T-helper 2 cell treated with Interferon-gamma antibody and Interleukin-4, amounts not matched to agents 5 μg/mL and 100 μg/mL, for 36 hours (primary cell): ENCODE measurements around the gene CACNA1A.
"Not testable (repeated sequence)": the region's sequence is repeated elsewhere in the genome, so short reads cannot be mapped to it uniquely, and the experiment has no call there.

Source experiments
- DNase-seq: peaks from one replicate; pipeline ENCODE4 v3.0.0; 2021; ENCODE audit warnings: low spot score
- H3K27ac Mint-ChIP-seq: one replicate; pipeline ENCODE4 v1.8.0; 2021; ENCODE audit warnings: mild to moderate bottlenecking, mixed read lengths
- H3K27me3 Mint-ChIP-seq: one replicate; pipeline ENCODE4 v1.8.0; 2021; ENCODE audit warnings: low read depth, mixed read lengths
- H3K36me3 Mint-ChIP-seq: one replicate; pipeline ENCODE4 v1.8.0; 2021; ENCODE audit warnings: low read depth, mixed read lengths
- H3K4me1 Mint-ChIP-seq: one replicate; pipeline ENCODE4 v1.8.0; 2021; ENCODE audit warnings: low read depth, mixed read lengths
- H3K4me3 Mint-ChIP-seq: one replicate; pipeline ENCODE4 v1.8.0; 2022; ENCODE audit warnings: mild to moderate bottlenecking, moderate library complexity, mixed read lengths
- H3K9me3 Mint-ChIP-seq: one replicate; pipeline ENCODE4 v1.8.0; 2021; ENCODE audit warnings: mixed read lengths

Gene CACNA1A

DNA sequence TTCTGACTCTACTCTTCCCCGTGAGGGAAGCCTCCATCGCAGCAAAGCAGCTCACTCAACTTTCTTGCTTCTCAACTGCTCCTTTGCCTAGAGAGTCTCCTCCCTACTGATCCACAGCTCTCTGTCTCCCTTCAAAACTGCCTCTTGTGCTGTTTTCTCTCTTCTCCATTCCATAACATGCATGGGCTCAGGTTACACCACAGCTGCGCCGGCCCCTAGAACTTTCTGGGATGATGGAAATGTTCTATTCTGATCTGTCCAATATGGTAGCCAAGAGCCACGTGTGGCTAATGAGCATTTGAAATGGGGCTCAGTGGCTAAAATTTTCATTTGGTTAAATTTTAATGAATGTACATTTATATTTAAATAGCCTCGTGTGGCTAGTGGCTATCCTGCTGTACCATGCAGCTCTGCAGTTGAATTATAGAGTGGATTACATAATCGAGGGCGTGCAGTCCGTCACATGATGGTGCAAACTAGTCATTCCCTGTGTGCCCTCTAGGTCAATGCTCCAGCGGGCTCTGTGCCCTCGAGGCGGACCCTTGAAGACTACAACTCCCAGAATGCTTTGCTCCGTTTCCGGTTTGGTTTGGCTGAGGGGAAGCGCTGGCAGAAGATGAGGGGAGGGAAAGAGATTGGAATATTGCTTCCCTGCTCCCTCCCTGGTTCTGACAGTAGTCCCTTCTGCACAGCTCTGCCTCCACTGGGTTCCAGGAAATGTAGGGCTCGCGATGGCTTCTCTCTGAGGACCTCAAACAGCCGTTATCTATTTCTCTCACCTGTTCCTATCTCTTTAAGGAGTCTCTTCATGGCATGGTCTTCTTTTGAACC is 109.8 kb downstream of the CACNA1A start:
- Mint-ChIP-seq H3K4me3 (no peak overlapping the region), H3K36me3 (no peaks in the 10 kb centered on the region), H3K9me3 (peaks cover 5% of the 10 kb centered on the region), H3K27me3 (no peaks in the 10 kb centered on the region), H3K4me1 (no peaks in the 10 kb centered on the region), H3K27ac (no peak overlapping the region)
- DNase-seq: no peak

DNA sequence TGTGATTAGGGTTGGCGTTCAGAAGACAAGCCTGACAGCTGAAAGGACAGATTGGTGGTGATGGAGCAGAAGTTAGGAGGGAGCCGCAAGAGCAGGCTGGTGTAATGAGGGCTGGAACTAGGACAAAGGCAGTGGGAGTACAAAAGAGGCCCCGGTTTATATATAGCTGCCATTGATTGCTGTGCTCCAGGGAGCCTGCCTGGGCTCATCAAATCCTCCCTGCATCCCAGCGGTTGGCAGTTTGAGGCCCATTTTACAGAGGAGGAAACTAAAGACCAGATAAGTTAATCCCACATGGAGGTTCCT is 123.7 kb downstream of the CACNA1A start:
- no peak for DNase-seq
- Mint-ChIP-seq H3K4me3 (no peak overlapping the region), H3K9me3 (no peaks in the 10 kb centered on the region), H3K36me3 (no peaks in the 10 kb centered on the region), H3K27ac (no peak overlapping the region), H3K27me3 (no peaks in the 10 kb centered on the region), H3K4me1 (no peaks in the 10 kb centered on the region)

DNA sequence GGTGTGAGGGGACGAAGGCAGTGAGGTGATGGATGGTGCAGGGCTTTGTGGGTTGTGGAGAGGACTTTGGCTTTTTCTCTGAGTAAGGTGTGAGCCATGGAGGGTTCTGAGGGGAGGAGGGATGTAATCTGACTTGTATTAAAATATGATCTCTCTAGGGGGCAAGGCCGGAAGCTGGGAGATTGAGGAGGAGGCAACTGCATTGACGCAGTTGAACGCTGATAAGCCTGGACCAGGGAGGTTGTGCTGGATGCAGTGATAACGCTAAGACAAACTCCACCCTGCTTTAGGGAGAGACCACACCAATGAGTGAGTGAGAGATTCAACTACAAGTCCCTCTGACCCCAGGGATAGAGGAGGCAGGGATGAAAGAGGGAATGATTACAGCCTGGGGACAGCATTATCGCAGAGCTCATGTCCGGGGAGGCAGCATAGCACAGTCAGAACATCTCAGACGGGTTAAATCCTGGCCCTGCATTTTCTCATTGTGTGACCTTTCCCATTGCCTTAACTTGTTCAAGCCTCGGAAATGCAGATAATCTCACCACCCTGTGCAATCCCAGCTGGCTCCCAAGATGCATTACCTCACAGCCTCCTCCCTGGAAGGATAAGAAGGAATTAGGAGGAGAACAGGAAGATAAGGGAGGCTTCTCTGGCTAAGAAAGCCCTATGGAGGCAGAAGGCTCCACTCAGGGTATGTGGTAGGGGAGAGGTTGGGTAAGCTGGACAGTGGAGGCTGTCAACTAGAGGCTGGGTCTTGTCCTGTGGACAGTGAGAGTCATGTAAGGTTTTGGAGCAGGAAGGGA is 124.2 kb downstream of the CACNA1A start:
- Mint-ChIP-seq H3K9me3 (no peaks in the 10 kb centered on the region), H3K27me3 (no peaks in the 10 kb centered on the region), H3K4me3 (no peak overlapping the region), H3K27ac (no peak overlapping the region), H3K36me3 (no peaks in the 10 kb centered on the region), H3K4me1 (no peaks in the 10 kb centered on the region)
- DNase-seq: no peak

DNA sequence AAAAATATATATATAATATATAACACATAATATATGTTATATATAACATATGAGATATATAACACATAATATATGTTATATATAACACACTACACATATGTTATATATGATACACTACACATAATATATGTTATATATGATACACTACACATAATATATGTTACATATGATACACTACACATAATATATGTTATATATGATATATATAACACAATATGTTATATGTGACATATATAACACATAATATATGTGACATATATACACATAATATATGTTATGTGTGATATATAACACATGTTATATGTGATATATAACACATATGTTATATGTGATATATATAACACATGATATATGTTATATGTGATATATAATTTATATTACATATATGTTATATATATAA is 129.7 kb downstream of the CACNA1A start:
- no peak overlapping the region for H3K27ac Mint-ChIP-seq
- DNase-seq: no peak
- H3K4me3 Mint-ChIP-seq: no peak overlapping the region

GRCh38 chr19:13373599-13373998 is 132.7 kb downstream of the CACNA1A start:
- Mint-ChIP-seq H3K27ac (no peak overlapping the region), H3K9me3 (no peaks in the 10 kb centered on the region), H3K4me1 (no peaks in the 10 kb centered on the region), H3K27me3 (no peaks in the 10 kb centered on the region), H3K36me3 (no peaks in the 10 kb centered on the region), H3K4me3 (no peak overlapping the region)
- DNase-seq: no peak

More for the DNA sequence above, 129.7 kb downstream of the CACNA1A start:
- Mint-ChIP-seq H3K9me3 (no peaks in the 10 kb centered on the region), H3K36me3 (no peaks in the 10 kb centered on the region), H3K27me3 (no peaks in the 10 kb centered on the region), H3K4me1 (no peaks in the 10 kb centered on the region)

- Mint-ChIP-seq H3K27ac (no peak overlapping the region), H3K27me3 (no peaks in the 10 kb centered on the region), H3K9me3 (no peaks in the 10 kb centered on the region), H3K36me3 (no peaks in the 10 kb centered on the region), H3K4me3 (no peak overlapping the region), H3K4me1 (no peaks in the 10 kb centered on the region)
- DNase-seq: no peak
These were observed 135.3 kb downstream of the CACNA1A start for GRCh38 chr19:13370948-13371347.

GRCh38 chr19:13366529-13367143 is 139.6 kb downstream of the CACNA1A start:
- no peaks in the 10 kb centered on the region for H3K27me3 Mint-ChIP-seq
- H3K4me1 Mint-ChIP-seq: no peaks in the 10 kb centered on the region
- no peaks in the 10 kb centered on the region for H3K36me3 Mint-ChIP-seq
- H3K9me3 Mint-ChIP-seq: no peaks in the 10 kb centered on the region
- no peak overlapping the region for H3K4me3 Mint-ChIP-seq
- no peak overlapping the region for H3K27ac Mint-ChIP-seq
- no peak for DNase-seq

- Mint-ChIP-seq H3K27me3 (no peaks in the 10 kb centered on the region), H3K36me3 (no peaks in the 10 kb centered on the region), H3K9me3 (peaks cover 11% of the 10 kb centered on the region), H3K4me1 (no peaks in the 10 kb centered on the region), H3K4me3 (no peak overlapping the region), H3K27ac (no peak overlapping the region)
- no peak for DNase-seq
These were observed 142.3 kb downstream of the CACNA1A start for GRCh38 chr19:13363954-13364353.

- Mint-ChIP-seq H3K4me1 (no peaks in the 10 kb centered on the region), H3K9me3 (peaks cover 16% of the 10 kb centered on the region), H3K27me3 (no peaks in the 10 kb centered on the region), H3K27ac (no peak overlapping the region), H3K4me3 (no peak overlapping the region), H3K36me3 (no peaks in the 10 kb centered on the region)
- no peak for DNase-seq
These were observed 143.0 kb downstream of the CACNA1A start for GRCh38 chr19:13363245-13363644.

- Mint-ChIP-seq H3K4me3 (no peak overlapping the region), H3K9me3 (peaks cover 16% of the 10 kb centered on the region)
These were observed 143.6 kb downstream of the CACNA1A start for GRCh38 chr19:13362668-13363067.

DNA sequence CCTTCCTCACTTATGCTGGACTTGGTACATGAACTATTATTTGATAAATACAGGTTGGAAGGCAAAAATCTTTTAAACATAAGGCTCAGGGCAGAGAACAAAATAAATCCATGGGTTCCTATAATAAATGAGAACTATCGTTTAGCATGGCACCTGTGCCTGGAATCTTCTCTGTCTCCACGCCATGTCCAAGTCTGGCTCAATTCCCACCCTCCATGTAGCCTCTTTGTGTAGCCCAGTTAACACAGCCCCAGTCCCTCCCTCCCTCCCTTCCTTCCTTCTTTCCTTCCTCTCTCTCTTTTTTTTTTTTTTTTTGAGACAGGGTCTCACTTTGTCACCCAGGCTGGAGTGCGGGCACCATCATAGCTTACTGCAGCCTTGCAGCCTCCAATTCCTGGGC is 144.6 kb downstream of the CACNA1A start:
- not testable (repeated sequence) for H3K36me3 Mint-ChIP-seq, H3K27ac Mint-ChIP-seq, H3K4me1 Mint-ChIP-seq, H3K4me3 Mint-ChIP-seq, DNase-seq, H3K27me3 Mint-ChIP-seq
- H3K9me3 Mint-ChIP-seq: peaks cover 16% of the 10 kb centered on the region

More at GRCh38 chr19:13362668-13363067, 143.6 kb downstream of the CACNA1A start:
- H3K4me1 Mint-ChIP-seq: no peaks in the 10 kb centered on the region
- H3K27ac Mint-ChIP-seq: no peak overlapping the region
- H3K27me3 Mint-ChIP-seq: no peaks in the 10 kb centered on the region
- no peak for DNase-seq
- H3K36me3 Mint-ChIP-seq: no peaks in the 10 kb centered on the region

DNA sequence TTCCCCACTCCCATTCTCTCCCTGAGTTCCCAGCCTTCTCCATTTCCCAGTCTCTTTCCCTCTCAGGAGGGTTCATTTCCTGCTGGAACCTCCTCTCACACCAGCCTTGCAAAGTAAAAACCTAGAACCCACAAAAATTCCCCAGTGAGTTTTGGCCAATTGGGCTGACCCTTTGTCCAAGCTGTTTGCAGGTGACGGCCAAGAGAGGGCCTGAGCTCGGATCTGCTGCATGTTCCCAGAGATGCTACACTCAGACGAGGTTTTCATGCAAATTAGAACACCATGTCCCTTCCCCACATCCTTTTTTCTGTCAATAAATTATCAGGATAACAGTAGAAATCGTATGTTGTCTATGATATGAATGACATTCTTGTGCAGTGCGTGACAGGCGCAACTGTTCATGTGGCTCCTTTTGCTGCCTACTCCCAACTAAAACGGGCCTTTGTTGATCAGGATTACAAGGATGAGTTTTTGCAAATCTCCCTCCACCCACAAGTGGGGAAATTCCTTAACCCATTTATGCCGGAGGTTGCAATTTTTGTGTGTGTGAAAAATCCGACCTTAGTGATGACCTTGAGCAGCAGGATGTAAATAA is 149.5 kb downstream of the CACNA1A start:
- Mint-ChIP-seq H3K9me3 (peaks cover 16% of the 10 kb centered on the region), H3K4me3 (no peak overlapping the region), H3K27ac (no peak overlapping the region), H3K4me1 (no peaks in the 10 kb centered on the region), H3K27me3 (no peaks in the 10 kb centered on the region), H3K36me3 (no peaks in the 10 kb centered on the region)
- no peak for DNase-seq

GRCh38 chr19:13356185-13356584 is 150.1 kb downstream of the CACNA1A start:
- DNase-seq: no peak
- Mint-ChIP-seq H3K27me3 (no peaks in the 10 kb centered on the region), H3K9me3 (peaks cover 16% of the 10 kb centered on the region), H3K4me1 (no peaks in the 10 kb centered on the region), H3K4me3 (no peak overlapping the region), H3K36me3 (no peaks in the 10 kb centered on the region), H3K27ac (no peak overlapping the region)

- Mint-ChIP-seq H3K4me3 (no peak overlapping the region), H3K9me3 (peaks cover 16% of the 10 kb centered on the region), H3K4me1 (no peaks in the 10 kb centered on the region), H3K36me3 (no peaks in the 10 kb centered on the region), H3K27ac (no peak overlapping the region), H3K27me3 (no peaks in the 10 kb centered on the region)
- no peak for DNase-seq
These were observed 150.9 kb downstream of the CACNA1A start for GRCh38 chr19:13355356-13355755.
